ENCODE measurements around the gene FBXL12. TPM values are rescaled to one million over a fixed set of nuclear protein-coding genes. Genes with fewer than 3 reads are reported as not detected.
"Not testable (repeated sequence)": the region's sequence is repeated elsewhere in the genome, so short reads cannot be mapped to it uniquely, and the experiment has no call there.

Gene FBXL12
- total RNA-seq, 6 donors from 2014 or later, result 14.8 to 48.2 (median 32.3) TPM

- Histone ChIP-seq H3K9me3 (no peaks in the 10 kb centered on the region), H3K27me3 (no peaks in the 10 kb centered on the region), H3K4me1 (peaks cover 4 to 15% (median 6%) of the 10 kb centered on the region in 4 donors), H3K27ac (peak overlapping the region; percentile 85 to 98 (median 92)), H3K36me3 (no peaks in the 10 kb centered on the region), H3K4me3 (peak overlapping the region; percentile 61 to 94 (median 72))
- peak; percentile 88 to 92 for ATAC-seq (ENCODE audit: low FRiP score in 2 of 2)
- TF ChIP-seq EP300 (IDR thresholded peaks at IDR 0.05), result no peak
- no peak for TF ChIP-seq POLR2A (IDR thresholded peaks at IDR 0.05)
- peak in 2 of 6 experiments; percentile 20 to 26 for TF ChIP-seq CTCF (IDR thresholded peaks at IDR 0.05)
- peak in 1 of 2 donors; percentile 42 for TF ChIP-seq POLR2AphosphoS5 (IDR thresholded peaks at IDR 0.05)
- WGBS, 2 donors, result 1 to 4% methylated on average over 21 to 33 of the region's 70 CpGs
- peak; percentile 92 to 96 for DNase-seq
These were observed 26.4 kb downstream of the FBXL12 start for GRCh38 chr19:9792206-9793070.

GRCh38 chr19:9791552-9792205 is 27.2 kb downstream of the FBXL12 start:
- H3K4me3 ChIP-seq, result peak overlapping the region; percentile 26 to 94 (median 70)
- peaks cover 5 to 15% (median 6%) of the 10 kb centered on the region in 4 donors for H3K4me1 ChIP-seq
- H3K9me3 ChIP-seq, result no peaks in the 10 kb centered on the region
- DNase-seq (peak; percentile 96 to 97), ATAC-seq (ENCODE audit: low FRiP score in 2 of 2) (peak; percentile 87 to 94)
- no peaks in the 10 kb centered on the region for H3K27me3 ChIP-seq
- no peaks in the 10 kb centered on the region for H3K36me3 ChIP-seq
- peak overlapping the region; percentile 85 to 98 (median 92) for H3K27ac ChIP-seq
- TF ChIP-seq POLR2A (IDR thresholded peaks at IDR 0.05) (peak in 2 of 4 donors; percentile 23 to 35), CTCF (IDR thresholded peaks at IDR 0.05) (no peak), POLR2AphosphoS5 (IDR thresholded peaks at IDR 0.05) (peak in 1 of 2 donors; percentile 56), EP300 (IDR thresholded peaks at IDR 0.05) (no peak)
- 1 to 4% methylated on average over 19 to 20 of the region's 50 CpGs for WGBS, 2 donors

DNA sequence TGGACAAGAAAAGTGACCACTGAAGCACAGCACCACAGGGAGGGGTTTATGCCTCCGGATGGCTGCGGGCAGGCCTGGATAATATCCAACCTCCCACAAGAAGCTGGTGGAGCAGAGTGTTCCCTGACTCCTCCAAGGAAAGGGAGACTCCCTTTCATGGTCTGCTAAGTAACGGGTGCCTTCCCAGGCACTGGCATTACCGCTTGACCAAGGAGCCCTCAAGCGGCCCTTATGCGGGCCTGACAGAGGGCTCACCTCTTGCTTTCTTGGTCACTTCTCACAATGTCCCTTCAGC is 27.9 kb downstream of the FBXL12 start:
- not testable (repeated sequence) for H3K36me3 ChIP-seq; ATAC-seq (ENCODE audit: low FRiP score in 2 of 2); H3K9me3 ChIP-seq; DNase-seq; H3K27me3 ChIP-seq
- Histone ChIP-seq H3K27ac (peak overlapping the region; percentile 58 to 98 (median 78)), H3K4me1 (peaks cover 5 to 21% (median 12%) of the 10 kb centered on the region in 4 donors), H3K4me3 (peak overlapping the region in 3 of 4 donors; percentile 61 to 94 (median 78))
- 82 to 91% methylated on average over 6 of the region's 6 CpGs for WGBS, 2 donors

DNA sequence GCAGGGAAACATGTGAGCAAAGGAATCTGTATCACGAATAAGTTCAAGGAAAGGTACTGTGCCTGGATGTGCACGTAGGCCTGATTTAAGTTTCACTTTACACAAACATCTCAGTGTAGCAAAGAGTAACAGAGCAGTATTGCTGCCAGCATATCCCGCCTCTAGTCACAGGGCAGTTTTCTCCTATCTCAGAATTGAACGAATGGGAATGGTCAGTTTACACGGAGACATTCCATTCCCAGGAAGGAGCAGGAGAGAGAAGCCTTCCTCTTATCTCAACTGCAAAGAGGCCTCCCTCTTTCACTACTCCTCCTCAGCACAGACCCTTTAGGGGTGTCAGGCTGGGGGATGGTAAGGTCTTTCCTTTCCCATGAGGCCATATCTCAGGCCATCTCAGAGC is 29.3 kb downstream of the FBXL12 start:
- not testable (repeated sequence) for H3K4me3 ChIP-seq; H3K27ac ChIP-seq; H3K27me3 ChIP-seq; DNase-seq; H3K9me3 ChIP-seq; ATAC-seq (ENCODE audit: low FRiP score in 2 of 2); H3K36me3 ChIP-seq
- 49 to 64% methylated on average over 5 of the region's 5 CpGs for WGBS, 2 donors
- peaks cover 10 to 26% (median 15%) of the 10 kb centered on the region in 4 donors for H3K4me1 ChIP-seq

- Histone ChIP-seq H3K36me3 (no peaks in the 10 kb centered on the region), H3K4me3 (no peak overlapping the region), H3K27ac (no peak overlapping the region), H3K27me3 (no peaks in the 10 kb centered on the region), H3K4me1 (peaks cover 12 to 31% (median 18%) of the 10 kb centered on the region in 4 donors), H3K9me3 (no peaks in the 10 kb centered on the region)
- no peak for TF ChIP-seq POLR2AphosphoS5 (IDR thresholded peaks at IDR 0.05)
- TF ChIP-seq EP300 (IDR thresholded peaks at IDR 0.05), result no peak
- no peak for TF ChIP-seq POLR2A (IDR thresholded peaks at IDR 0.05)
- no peak for TF ChIP-seq CTCF (IDR thresholded peaks at IDR 0.05)
- DNase-seq (no peak), ATAC-seq (ENCODE audit: low FRiP score in 2 of 2) (no peak)
- WGBS, 2 donors, result 77% methylated on average over 11 of the region's 11 CpGs
These were observed 29.8 kb downstream of the FBXL12 start for GRCh38 chr19:9789066-9789465.

DNA sequence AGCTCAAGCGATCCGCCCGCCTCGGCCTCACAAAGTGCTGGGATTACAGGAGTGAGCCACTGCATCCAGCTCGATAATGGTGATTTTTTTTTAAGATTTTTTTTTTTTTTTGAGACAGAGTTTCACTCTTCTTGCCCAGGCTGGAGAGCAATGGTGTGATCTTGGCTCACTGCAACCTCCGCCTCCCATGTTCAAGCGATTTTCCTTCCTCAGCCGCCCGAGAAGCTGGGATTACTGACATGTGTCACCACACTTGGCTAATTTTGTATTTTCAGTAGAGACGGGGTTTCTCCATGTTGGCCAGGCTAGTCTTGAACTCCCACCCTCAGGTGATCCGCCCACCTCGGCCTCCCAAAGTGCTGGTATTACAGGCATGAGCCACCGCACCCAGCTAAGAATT is 30.3 kb downstream of the FBXL12 start:
- peaks cover 12 to 32% (median 18%) of the 10 kb centered on the region in 4 donors for H3K4me1 ChIP-seq
- not testable (repeated sequence) for H3K4me3 ChIP-seq; ATAC-seq (ENCODE audit: low FRiP score in 2 of 2); DNase-seq; H3K9me3 ChIP-seq; H3K27me3 ChIP-seq; H3K36me3 ChIP-seq; H3K27ac ChIP-seq
- WGBS, 2 donors, result 92 to 96% methylated on average over 13 of the region's 13 CpGs

Data from upper lobe of left lung (tissue), 6 donors.